ENCODE measurements around the gene ART3.

The ART3 gene

GRCh38 chr4:76074993-76075600 is 588 bp downstream of the ART3 start:
- DNase-seq, result no peak

GRCh38 chr4:76078033-76078613 is 3.6 kb downstream of the ART3 start:
- DNase-seq, result no peak

- DNase-seq, result no peak
Observed at GRCh38 chr4:76083386-76083988, 9.0 kb downstream of the ART3 start.

- no peak for DNase-seq
Observed at GRCh38 chr4:76084542-76084941, 10.0 kb downstream of the ART3 start.

GRCh38 chr4:76087007-76087769 is 12.7 kb downstream of the ART3 start:
- peak; percentile 64 for DNase-seq

- no peak for DNase-seq
Observed at GRCh38 chr4:76088719-76089118, 14.2 kb downstream of the ART3 start.

GRCh38 chr4:76090241-76090691 is 15.8 kb downstream of the ART3 start:
- DNase-seq, result no peak

GRCh38 chr4:76091052-76091451 is 16.5 kb downstream of the ART3 start:
- no peak for DNase-seq

GRCh38 chr4:76095568-76095967 is 21.1 kb downstream of the ART3 start:
- DNase-seq, result no peak

- no peak for DNase-seq
Observed at GRCh38 chr4:76096076-76096475, 21.6 kb downstream of the ART3 start.

- DNase-seq, result no peak
Observed at GRCh38 chr4:76105652-76106051, 31.1 kb downstream of the ART3 start.

- DNase-seq, result no peak
Observed at GRCh38 chr4:76106442-76106841, 31.9 kb downstream of the ART3 start.

GRCh38 chr4:76108467-76109181 is 34.1 kb downstream of the ART3 start:
- no peak for DNase-seq

- DNase-seq, result no peak
Observed at GRCh38 chr4:76116821-76117220, 42.3 kb downstream of the ART3 start.

GRCh38 chr4:76117536-76117935 is 43.0 kb downstream of the ART3 start:
- no peak for DNase-seq

GRCh38 chr4:76120199-76120598 is 45.7 kb downstream of the ART3 start:
- DNase-seq, result peak; percentile 20

GRCh38 chr4:76125816-76126215 is 51.3 kb downstream of the ART3 start:
- peak; percentile 10 for DNase-seq

GRCh38 chr4:76127754-76128153 is 53.2 kb downstream of the ART3 start:
- no peak for DNase-seq

GRCh38 chr4:76141241-76141640 is 66.7 kb downstream of the ART3 start:
- DNase-seq, result no peak

GRCh38 chr4:76144546-76144945 is 70.0 kb downstream of the ART3 start:
- DNase-seq, result no peak

GRCh38 chr4:76147454-76148141 is 73.1 kb downstream of the ART3 start:
- peak; percentile 52 for DNase-seq

GRCh38 chr4:76148142-76148865 is 73.8 kb downstream of the ART3 start, which contains the start of gene NUP54:
Gene NUP54 (minus strand): TSS chr4:76148397. CDS start chr4:76148374, 23 bp downstream.
- peak; percentile 80 for DNase-seq

Data from NCI-H2171 treated with DMSO at 0.1 percent for 48 hours (cell line).